Measurements from ENCODE around the gene GAN. TPM values are rescaled to one million over a fixed set of nuclear protein-coding genes. Genes with fewer than 3 reads are reported as not detected.
A peak's percentile ranks its signal among the peaks of the same experiment; 100 is the strongest.

Gene GAN
- total RNA-seq, 1 donor, result 6.2 TPM

GRCh38 chr16:81316176-81316496 is 1.4 kb downstream of the GAN start:
- DNase-seq (ENCODE audit: low read depth), result no peak
- H3K4me3 ChIP-seq (ENCODE audit: low read depth, low read length), result peak overlapping the region; percentile 82
- TF ChIP-seq CTCF (IDR thresholded peaks at IDR 0.05; ENCODE audit: insufficient read depth, low read length), result no peak

GRCh38 chr16:81318711-81319110 is 3.9 kb downstream of the GAN start:
- no peak for TF ChIP-seq CTCF (IDR thresholded peaks at IDR 0.05; ENCODE audit: insufficient read depth, low read length)
- no peak for DNase-seq (ENCODE audit: low read depth)
- H3K4me3 ChIP-seq (ENCODE audit: low read depth, low read length), result no peak overlapping the region

- peak overlapping the region; percentile 16 for H3K4me3 ChIP-seq (ENCODE audit: low read depth, low read length)
- DNase-seq (ENCODE audit: low read depth), result peak; percentile 79
- no peak for TF ChIP-seq CTCF (IDR thresholded peaks at IDR 0.05; ENCODE audit: insufficient read depth, low read length)
These were observed 4.6 kb downstream of the GAN start for GRCh38 chr16:81319221-81319912.

- H3K4me3 ChIP-seq (ENCODE audit: low read depth, low read length), result no peak overlapping the region
- DNase-seq (ENCODE audit: low read depth), result no peak
- TF ChIP-seq CTCF (IDR thresholded peaks at IDR 0.05; ENCODE audit: insufficient read depth, low read length), result no peak
These were observed 6.3 kb downstream of the GAN start for GRCh38 chr16:81321039-81321438.

- no peak for TF ChIP-seq CTCF (IDR thresholded peaks at IDR 0.05; ENCODE audit: insufficient read depth, low read length)
- H3K4me3 ChIP-seq (ENCODE audit: low read depth, low read length), result no peak overlapping the region
- DNase-seq (ENCODE audit: low read depth), result no peak
These were observed 6.8 kb downstream of the GAN start for GRCh38 chr16:81321536-81321935.

- no peak for DNase-seq (ENCODE audit: low read depth)
- no peak for TF ChIP-seq CTCF (IDR thresholded peaks at IDR 0.05; ENCODE audit: insufficient read depth, low read length)
- no peak overlapping the region for H3K4me3 ChIP-seq (ENCODE audit: low read depth, low read length)
These were observed 10.0 kb downstream of the GAN start for GRCh38 chr16:81324808-81325207.

- TF ChIP-seq CTCF (IDR thresholded peaks at IDR 0.05; ENCODE audit: insufficient read depth, low read length), result no peak
- no peak overlapping the region for H3K4me3 ChIP-seq (ENCODE audit: low read depth, low read length)
- DNase-seq (ENCODE audit: low read depth), result no peak
These were observed 12.2 kb downstream of the GAN start for GRCh38 chr16:81327011-81327410.

All from fibroblast of the aortic adventitia (primary cell).